GM23248 (cell line): ENCODE results near the gene NPS.

Source experiments
- EZH2 ChIP-seq: fragments of 200-600 bp; sonication (generic); IDR thresholded peaks from 2 replicates; pipeline ENCODE4 v1.6.1; 2018; ENCODE audit warnings: antibody characterized with exemption, mild to moderate bottlenecking; ENCODE audit not compliant: insufficient read depth, poor library complexity, severe bottlenecking
- EZH2phosphoT487 ChIP-seq: fragments of 200-600 bp; sonication (generic); IDR thresholded peaks from 2 replicates; pipeline ENCODE4 v1.6.1; 2018; ENCODE audit warnings: antibody characterized with exemption, moderate library complexity, mild to moderate bottlenecking, low read depth; ENCODE audit not compliant: insufficient read depth

DNA sequence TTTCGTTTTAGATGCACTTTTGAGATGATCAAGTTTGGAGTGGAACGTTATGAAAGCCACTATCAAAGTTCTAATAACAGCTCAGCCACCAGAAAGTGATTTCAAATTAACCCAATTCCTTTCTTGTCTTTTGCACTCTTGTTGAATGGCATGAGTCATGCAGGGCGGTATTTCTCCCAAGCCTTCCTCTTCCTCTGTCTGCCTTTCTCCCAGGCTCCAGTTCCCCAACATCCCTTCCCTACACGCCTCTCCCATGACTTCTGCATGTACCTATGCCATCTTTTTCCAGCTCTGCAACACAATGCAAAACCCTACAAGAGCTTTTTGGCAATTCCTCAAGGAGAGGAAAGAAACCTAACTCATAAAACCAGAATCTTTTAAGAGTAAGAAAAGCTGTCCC lies 21.8 kb upstream of the NPS start:
- TF ChIP-seq EZH2phosphoT487 (no peak), EZH2 (no peak)
